HEK293 (cell line): ENCODE measurements around the gene TRABD.

Experiments used
- CTCF ChIA-PET: fragments of 350-600 bp; formaldehyde crosslinking; extraction: SDS; loops from one replicate; lab custom pipeline; 2021; ENCODE audit warnings: antibody characterized with exemption; lab: Yijun Ruan, JAX
- POLR2A ChIA-PET: fragments of 300-600 bp; formaldehyde crosslinking; extraction: SDS; loops from one replicate; lab custom pipeline; 2020; ENCODE audit warnings: antibody characterized with exemption, inconsistent platforms; lab: Yijun Ruan, JAX
- H3K27ac ChIP-seq: fragments of 200-500 bp; sonication (Bioruptor generic); 2 replicates; pipeline ENCODE4 v1.5.1; 2014; ENCODE audit warnings: low read depth, low read length, control low read depth, inconsistent platforms; ENCODE audit errors: extremely low read depth
- H3K36me3 ChIP-seq, 2 experiments: fragments of 200-500 bp in 1 of 2; sonication (Bioruptor generic) in 1 of 2; 1 replicate in 1 of 2; 2 replicates in 1 of 2; pipeline ENCODE4 v1.5.1; 2014 to 2017; ENCODE audit warnings: inconsistent platforms in 2 of 2, low read length in 2 of 2; ENCODE audit not compliant: control insufficient read depth in 2 of 2, insufficient read depth in 1 of 2
- H3K4me1 ChIP-seq: fragments of 200-500 bp; sonication (Bioruptor generic); 2 replicates; pipeline ENCODE4 v1.5.1; 2014; ENCODE audit warnings: mild to moderate bottlenecking, low read length, inconsistent platforms; ENCODE audit not compliant: control insufficient read depth, insufficient read depth
- H3K4me3 ChIP-seq: 2 replicates; pipeline ENCODE4 v1.5.1; 2011; ENCODE audit warnings: low read depth, mild to moderate bottlenecking, control low read depth, low read length, moderate library complexity
- H3K9me3 ChIP-seq: fragments of 200-500 bp; sonication (Bioruptor generic); 2 replicates; pipeline ENCODE4 v1.5.1; 2014; ENCODE audit warnings: low read depth, low read length, inconsistent platforms; ENCODE audit not compliant: control insufficient read depth, insufficient read depth
- GLIS2 ChIP-seq: fragments of 450-650 bp; formaldehyde crosslinking; IDR thresholded peaks from 2 replicates; pipeline ENCODE4 v1.5.1; 2016; ENCODE audit warnings: missing biosample characterization, missing genetic modification characterization
- KLF1 ChIP-seq: fragments of 450-650 bp; formaldehyde crosslinking; IDR thresholded peaks from 2 replicates; pipeline ENCODE4 v1.5.1; 2016; ENCODE audit warnings: missing biosample characterization, missing genetic modification characterization
- ZBTB10 ChIP-seq: fragments of 450-650 bp; formaldehyde crosslinking; IDR thresholded peaks from 2 replicates; pipeline ENCODE4 v1.5.1; 2016; ENCODE audit warnings: missing biosample characterization, missing genetic modification characterization
- ZNF510 ChIP-seq: fragments of 450-650 bp; formaldehyde crosslinking; IDR thresholded peaks from 2 replicates; pipeline ENCODE4 v1.5.1; 2018; ENCODE audit warnings: mild to moderate bottlenecking, missing genetic modification characterization, missing biosample characterization; ENCODE audit not compliant: insufficient replicate concordance
- ZNF600 ChIP-seq: fragments of 450-650 bp; formaldehyde crosslinking; IDR thresholded peaks from 2 replicates; pipeline ENCODE4 v1.5.1; 2016; ENCODE audit warnings: missing biosample characterization, missing genetic modification characterization

The TRABD gene

GRCh38 chr22:50248196-50249081 lies 62.7 kb downstream of the TRABD start:
- H3K4me1 ChIP-seq, result peaks cover 12% of the 10 kb centered on the region
- no peak overlapping the region for H3K4me3 ChIP-seq
- TF ChIP-seq ZBTB10 (tag by site-specific recombination) (no peak), KLF1 (tag by site-specific recombination) (peak; percentile 94), ZNF510 (tag by site-specific recombination) (no peak), ZNF600 (tag by site-specific recombination) (0 out of 2 replicates have a peak, but pooled peaks have one; percentile 1), GLIS2 (peak; percentile 25; the same call in 1 of the 2 replicates)
- ChIA-PET POLR2A (interaction anchor here (0.6 to 2.3 kb wide), 2 partner anchors 24 to 276 kb away, joined by 3 to 5 read pairs; partner anchors contain the start of gene SCO2), CTCF (no interaction called here)
- peaks cover 8 to 61% of the 10 kb centered on the region in 2 experiments; a peak in 2 of 3 replicates for H3K36me3 ChIP-seq
- no peaks in the 10 kb centered on the region for H3K9me3 ChIP-seq
- H3K27ac ChIP-seq, result no peak overlapping the region
